Effector memory CD4-positive, alpha-beta T cell (primary cell): ENCODE measurements around the gene CDH13.

Experiments used
- DNase-seq, 3 donors: peaks; one replicate each; pipeline ENCODE4 v3.0.0-alpha.2; 2020
- H3K27ac ChIP-seq: 2 replicates; pipeline ENCODE4 v1.7.0; 2013; ENCODE audit warnings: mild to moderate bottlenecking, low read length, moderate library complexity; ENCODE audit not compliant: insufficient read depth, poor library complexity, severe bottlenecking
- H3K27me3 ChIP-seq: replicated peaks from 2 replicates; pipeline ENCODE4 v1.7.0; 2013; ENCODE audit warnings: mild to moderate bottlenecking, low read length; ENCODE audit not compliant: insufficient read depth, control insufficient read depth, poor library complexity, severe bottlenecking
- H3K36me3 ChIP-seq: 2 replicates; pipeline ENCODE4 v1.7.0; 2013; ENCODE audit warnings: mild to moderate bottlenecking, low read length, moderate library complexity; ENCODE audit not compliant: control insufficient read depth, insufficient read depth
- H3K4me1 ChIP-seq: 2 replicates; pipeline ENCODE4 v1.7.0; 2013; ENCODE audit warnings: low read length, mild to moderate bottlenecking; ENCODE audit not compliant: control insufficient read depth, insufficient read depth, poor library complexity, severe bottlenecking
- H3K4me3 ChIP-seq: 2 replicates; pipeline ENCODE4 v1.7.0; 2013; ENCODE audit warnings: low read length, low read depth, mild to moderate bottlenecking; ENCODE audit not compliant: insufficient read depth, poor library complexity, severe bottlenecking
- H3K9me3 ChIP-seq: 2 replicates; pipeline ENCODE4 v1.7.0; 2013; ENCODE audit warnings: mild to moderate bottlenecking, low read length, moderate library complexity; ENCODE audit not compliant: control insufficient read depth

The CDH13 gene

DNA sequence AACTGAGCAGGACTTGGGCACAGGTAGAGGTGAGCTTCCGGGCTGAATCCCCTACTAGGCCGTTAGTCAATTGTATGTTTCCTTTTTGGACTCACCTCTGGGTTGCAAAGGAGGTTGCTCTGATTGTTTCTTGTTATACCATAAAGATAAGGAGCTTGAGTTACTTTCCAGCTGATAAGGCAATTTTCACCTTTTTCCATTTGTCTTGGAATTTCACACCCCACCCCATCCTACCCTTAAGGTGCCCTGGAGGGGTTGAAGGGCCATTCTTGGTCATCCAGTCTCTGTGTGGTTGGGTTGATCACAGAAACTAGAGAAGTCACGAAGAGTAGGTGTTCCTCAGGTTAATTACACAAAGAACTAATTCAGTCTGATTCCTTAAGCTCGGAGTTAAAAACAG lies 162.2 kb downstream of the CDH13 start:
- no peaks in the 10 kb centered on the region for H3K9me3 ChIP-seq
- no peaks in the 10 kb centered on the region for H3K27me3 ChIP-seq
- no peak for DNase-seq
- no peaks in the 10 kb centered on the region for H3K4me1 ChIP-seq
- H3K27ac ChIP-seq, result no peak overlapping the region
- no peak overlapping the region for H3K4me3 ChIP-seq
- H3K36me3 ChIP-seq, result no peaks in the 10 kb centered on the region

DNA sequence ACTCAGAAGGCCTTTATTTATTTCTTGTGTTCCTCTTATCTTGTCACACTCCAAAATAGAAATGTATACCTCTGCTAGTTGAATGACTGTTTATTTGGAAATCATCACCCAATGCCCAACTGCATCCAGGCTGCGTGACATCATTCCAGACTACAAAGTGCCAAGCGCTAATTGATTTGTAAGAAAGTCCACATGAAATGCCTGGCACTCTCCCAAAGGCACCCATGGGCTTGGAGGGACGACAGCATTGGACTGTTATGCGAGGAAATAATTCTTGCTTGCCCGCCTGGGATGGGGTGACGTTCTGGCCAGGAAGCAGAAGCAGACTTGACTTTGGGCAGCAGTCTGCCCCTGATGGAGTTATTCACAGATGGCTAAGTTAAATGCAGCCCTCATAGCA lies 165.9 kb downstream of the CDH13 start:
- Histone ChIP-seq H3K27ac (no peak overlapping the region), H3K27me3 (no peaks in the 10 kb centered on the region), H3K9me3 (no peaks in the 10 kb centered on the region), H3K4me3 (no peak overlapping the region), H3K4me1 (no peaks in the 10 kb centered on the region), H3K36me3 (no peaks in the 10 kb centered on the region)
- DNase-seq, result no peak

DNA sequence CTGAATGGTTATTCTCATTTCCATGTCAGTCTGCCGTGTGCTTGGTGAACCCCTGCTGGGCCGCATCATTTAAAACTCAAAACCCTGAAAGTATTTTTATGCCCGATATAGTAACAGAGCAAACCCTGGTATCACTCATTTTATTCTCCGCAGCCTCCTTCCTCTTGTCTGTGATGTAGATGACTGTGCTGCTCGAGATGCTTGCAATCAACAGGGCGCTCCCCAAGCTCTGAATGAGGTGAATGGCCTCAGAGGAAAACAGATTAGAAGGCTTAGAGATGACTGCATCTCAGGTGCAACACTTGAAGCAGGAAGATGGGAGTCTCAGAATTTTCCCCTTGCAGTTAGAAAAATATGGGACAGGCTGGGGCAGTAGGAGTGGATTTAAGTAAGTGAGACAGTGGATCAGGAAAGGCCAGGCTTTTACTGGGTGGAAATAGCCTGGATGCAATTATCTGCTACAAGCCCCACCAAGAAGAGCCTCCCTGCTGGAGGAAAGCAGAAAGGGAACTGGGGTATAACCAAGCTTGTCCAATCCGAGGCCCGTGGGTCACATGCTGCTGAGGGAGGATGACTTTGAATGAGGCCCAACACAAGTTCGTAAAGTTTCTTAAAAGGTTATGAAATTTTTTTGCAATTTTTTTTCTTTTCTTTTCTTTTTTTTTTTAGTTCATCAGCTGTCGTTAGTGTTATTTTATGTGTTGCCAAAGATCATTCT lies 166.9 kb downstream of the CDH13 start:
- Histone ChIP-seq H3K9me3 (no peaks in the 10 kb centered on the region), H3K4me3 (no peak overlapping the region), H3K36me3 (no peaks in the 10 kb centered on the region), H3K27ac (no peak overlapping the region), H3K4me1 (no peaks in the 10 kb centered on the region), H3K27me3 (no peaks in the 10 kb centered on the region)
- no peak for DNase-seq

DNA sequence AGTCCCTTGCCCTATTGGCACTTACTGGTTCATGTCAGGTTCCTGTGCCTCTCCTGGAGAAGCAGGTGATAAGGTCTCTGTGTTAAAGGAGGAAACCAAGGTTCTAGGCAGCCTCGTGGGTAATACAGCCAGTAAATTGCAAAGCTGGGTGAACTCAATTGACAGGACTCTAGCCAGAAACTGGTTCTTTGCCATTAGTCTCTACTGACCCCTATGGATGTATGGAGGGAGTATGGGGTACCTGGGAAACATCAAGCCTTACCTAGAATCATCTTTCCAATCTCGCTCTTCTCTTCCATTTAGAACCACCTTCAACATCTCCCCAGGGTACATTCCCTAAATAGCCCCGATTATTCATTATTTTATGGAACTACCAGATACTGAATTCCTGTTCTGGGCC lies 169.3 kb downstream of the CDH13 start:
- no peaks in the 10 kb centered on the region for H3K9me3 ChIP-seq
- H3K36me3 ChIP-seq, result no peaks in the 10 kb centered on the region
- H3K4me1 ChIP-seq, result no peaks in the 10 kb centered on the region
- no peak overlapping the region for H3K27ac ChIP-seq
- H3K4me3 ChIP-seq, result no peak overlapping the region
- DNase-seq, result no peak
- no peaks in the 10 kb centered on the region for H3K27me3 ChIP-seq

DNA sequence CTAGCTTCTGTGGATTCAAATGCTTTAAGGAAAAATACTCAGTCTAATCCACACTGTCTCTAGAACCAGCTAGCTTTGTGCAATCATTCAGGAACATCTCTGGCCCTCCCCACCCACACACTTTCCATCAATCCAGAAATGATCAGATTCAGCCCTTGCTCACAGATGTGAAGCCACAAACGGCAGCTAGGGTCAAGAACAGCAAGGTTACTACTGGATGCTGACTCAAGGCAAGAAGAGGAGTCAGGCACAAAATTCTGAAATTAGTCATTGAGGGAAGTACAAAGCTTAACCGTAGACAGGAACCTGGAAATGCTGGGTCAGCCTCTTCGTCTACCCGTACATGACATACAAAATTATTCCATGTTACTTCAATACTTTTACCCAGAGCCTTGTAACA lies 174.6 kb downstream of the CDH13 start:
- H3K9me3 ChIP-seq, result no peaks in the 10 kb centered on the region
- H3K4me3 ChIP-seq, result no peak overlapping the region
- H3K27ac ChIP-seq, result no peak overlapping the region
- no peaks in the 10 kb centered on the region for H3K4me1 ChIP-seq
- no peaks in the 10 kb centered on the region for H3K36me3 ChIP-seq
- no peak for DNase-seq
- H3K27me3 ChIP-seq, result no peaks in the 10 kb centered on the region

DNA sequence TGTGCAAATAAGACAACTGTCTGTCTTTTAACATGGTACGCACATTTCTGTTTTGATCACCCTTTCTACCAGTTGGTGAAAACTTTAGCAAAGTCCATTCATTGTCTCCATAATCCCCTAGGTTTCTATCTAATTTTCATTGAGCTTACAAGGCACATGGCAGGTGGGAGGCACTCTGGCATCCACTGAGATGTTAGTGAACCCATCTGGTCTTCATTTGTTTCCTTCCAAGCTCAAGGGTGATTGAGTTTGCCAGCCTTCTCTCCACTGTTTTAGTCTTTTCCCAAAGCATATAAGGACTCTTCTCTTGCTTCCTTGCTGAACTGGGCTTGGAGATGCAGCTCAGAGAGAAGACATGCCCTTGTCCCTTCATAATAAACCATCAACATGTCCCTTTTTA lies 179.1 kb downstream of the CDH13 start:
- no peak overlapping the region for H3K27ac ChIP-seq
- no peaks in the 10 kb centered on the region for H3K27me3 ChIP-seq
- H3K4me1 ChIP-seq, result no peaks in the 10 kb centered on the region
- DNase-seq, result no peak
- no peaks in the 10 kb centered on the region for H3K36me3 ChIP-seq
- H3K4me3 ChIP-seq, result no peak overlapping the region
- no peaks in the 10 kb centered on the region for H3K9me3 ChIP-seq

DNA sequence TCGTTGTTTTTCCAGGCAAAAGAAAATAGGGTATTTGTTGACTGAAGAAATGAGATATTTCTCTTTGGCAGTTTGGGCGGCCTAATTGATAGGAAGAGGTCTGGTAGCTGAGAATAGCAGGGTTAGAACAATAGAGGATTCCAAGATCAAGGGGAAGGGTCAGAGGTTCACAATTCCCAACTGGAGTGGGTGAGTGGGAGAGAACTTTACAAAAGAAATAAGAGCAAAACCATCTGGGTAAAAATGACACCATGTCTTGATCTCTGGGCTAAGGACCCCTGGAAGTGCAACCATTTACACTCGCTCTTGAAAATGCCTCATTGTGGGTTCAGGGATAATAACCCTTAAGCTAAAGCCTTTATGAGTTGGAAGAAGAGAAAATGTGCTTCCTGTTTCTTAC lies 180.5 kb downstream of the CDH13 start:
- DNase-seq, result no peak
- H3K4me3 ChIP-seq, result no peak overlapping the region
- no peaks in the 10 kb centered on the region for H3K27me3 ChIP-seq
- H3K36me3 ChIP-seq, result no peaks in the 10 kb centered on the region
- H3K9me3 ChIP-seq, result no peaks in the 10 kb centered on the region
- no peak overlapping the region for H3K27ac ChIP-seq
- no peaks in the 10 kb centered on the region for H3K4me1 ChIP-seq

DNA sequence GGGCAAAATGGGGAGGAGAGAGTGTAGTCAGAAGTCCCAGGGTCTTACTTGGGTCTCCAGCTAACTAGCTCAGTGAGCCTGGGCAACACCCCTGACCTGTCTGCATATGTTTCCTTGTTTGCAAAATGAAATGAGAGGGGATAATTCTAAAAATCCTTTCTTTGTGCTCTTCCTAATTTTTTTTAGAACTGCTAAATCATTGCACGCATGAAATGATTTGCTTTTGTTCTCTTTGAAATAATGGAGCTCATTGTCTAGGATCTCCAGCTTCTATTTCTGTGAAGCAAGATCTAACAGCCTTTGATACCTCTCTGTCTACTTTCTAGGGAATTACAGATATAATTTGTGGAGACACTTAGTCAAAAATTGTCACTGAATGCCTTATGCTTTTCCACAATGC lies 181.3 kb downstream of the CDH13 start:
- Histone ChIP-seq H3K9me3 (no peaks in the 10 kb centered on the region), H3K27ac (no peak overlapping the region), H3K27me3 (no peaks in the 10 kb centered on the region), H3K4me1 (no peaks in the 10 kb centered on the region), H3K36me3 (no peaks in the 10 kb centered on the region), H3K4me3 (no peak overlapping the region)
- DNase-seq, result no peak

DNA sequence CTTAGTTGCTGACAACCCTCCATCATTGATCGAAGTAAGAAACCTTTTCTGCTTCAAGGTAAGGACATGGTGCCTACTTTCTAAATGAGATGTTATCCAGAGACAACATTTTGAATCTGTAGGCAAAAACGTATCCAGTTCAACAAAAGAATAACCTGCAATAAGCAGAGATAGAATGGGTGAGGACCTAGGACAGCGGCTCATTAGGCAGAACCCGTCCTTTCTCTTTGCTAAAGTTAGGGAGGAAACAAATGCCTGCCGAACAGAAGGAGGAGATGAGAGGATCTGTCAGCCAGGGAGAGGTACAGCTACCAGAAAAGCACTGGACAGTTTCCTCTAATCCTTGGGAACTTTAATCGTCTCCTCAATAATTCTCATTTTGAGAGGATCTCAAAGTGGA lies 183.3 kb downstream of the CDH13 start:
- H3K9me3 ChIP-seq, result no peaks in the 10 kb centered on the region
- H3K36me3 ChIP-seq, result no peaks in the 10 kb centered on the region
- H3K27ac ChIP-seq, result no peak overlapping the region
- DNase-seq, result no peak
- H3K27me3 ChIP-seq, result no peaks in the 10 kb centered on the region
- H3K4me3 ChIP-seq, result no peak overlapping the region
- no peaks in the 10 kb centered on the region for H3K4me1 ChIP-seq

DNA sequence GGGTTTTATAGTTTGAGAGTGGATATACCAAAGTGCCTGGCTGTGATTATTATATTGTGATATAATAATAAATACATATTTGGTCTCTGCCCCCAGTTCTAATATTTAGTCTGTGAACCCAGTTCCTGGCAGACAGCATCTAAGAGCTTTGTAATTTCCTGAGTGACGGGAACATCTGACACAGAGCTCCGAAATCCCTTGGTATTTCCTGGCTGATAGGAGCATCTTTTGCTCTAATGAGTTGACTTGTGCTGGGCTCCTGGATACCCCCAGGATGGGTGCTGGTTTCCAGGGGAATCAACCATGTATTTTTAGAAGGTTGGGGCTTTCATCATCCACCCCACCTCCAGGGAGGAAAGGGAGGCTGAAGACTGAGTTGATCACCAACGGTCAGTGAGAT lies 187.3 kb downstream of the CDH13 start:
- Histone ChIP-seq H3K4me1 (no peaks in the 10 kb centered on the region), H3K27me3 (no peaks in the 10 kb centered on the region), H3K4me3 (no peak overlapping the region), H3K36me3 (no peaks in the 10 kb centered on the region), H3K27ac (no peak overlapping the region), H3K9me3 (no peaks in the 10 kb centered on the region)
- no peak for DNase-seq
